Tibial nerve (tissue), 4 donors: ENCODE measurements around the gene NMRK2. TPM values are rescaled to one million over a fixed set of nuclear protein-coding genes. Genes with fewer than 3 reads are reported as not detected.

ENCODE experiments used
- DNase-seq, 2 donors: peaks; one replicate each; pipeline ENCODE4 v3.0.0-alpha.2; 2019; ENCODE audit warnings: low spot score in 2 of 2
- H3K27ac ChIP-seq, 4 donors: fragments of 200-600 bp; sonication (generic) in 3 of 4; one replicate each; pipeline ENCODE4 v1.5.1; 2017 to 2019; ENCODE audit warnings: mild to moderate bottlenecking in 1 of 4
- H3K27me3 ChIP-seq, 2 donors: fragments of 200-600 bp; sonication (generic) in 1 of 2; one replicate each; pipeline versions ENCODE4 v1.5.1 to v1.6.0; 2017 to 2019
- H3K36me3 ChIP-seq, 3 donors: fragments of 200-600 bp; sonication (generic); one replicate each; pipeline ENCODE4 v1.5.1; 2018 to 2019
- H3K4me1 ChIP-seq, 4 donors: fragments of 200-600 bp; sonication (generic) in 3 of 4; one replicate each; pipeline ENCODE4 v1.5.1; 2017 to 2019
- H3K4me3 ChIP-seq, 4 donors: fragments of 200-600 bp; sonication (generic) in 3 of 4; one replicate each; pipeline ENCODE4 v1.5.1; 2017 to 2019; ENCODE audit warnings: mild to moderate bottlenecking in 1 of 4, moderate library complexity in 1 of 4
- H3K9me3 ChIP-seq, 4 donors: fragments of 200-600 bp; sonication (generic) in 3 of 4; one replicate each; pipeline ENCODE4 v1.5.1; 2017 to 2019
- CTCF ChIP-seq, 5 experiments: fragments of 200-600 bp in 3 of 5; fragments of 450-650 bp in 2 of 5; sonication (generic) in 3 of 5; IDR thresholded peaks; one replicate each; pipeline ENCODE4 v1.5.1; 2016 to 2019; ENCODE audit warnings: antibody characterized with exemption in 5 of 5, mild to moderate bottlenecking in 3 of 5, moderate library complexity in 2 of 5
- EP300 ChIP-seq, 2 donors: sonication (generic); formaldehyde crosslinking; IDR thresholded peaks; one replicate each; pipeline ENCODE4 v1.6.1; 2017; ENCODE audit warnings: antibody characterized with exemption in 2 of 2, mild to moderate bottlenecking in 1 of 2
- POLR2A ChIP-seq, 2 donors: fragments of 450-650 bp; IDR thresholded peaks; one replicate each; pipeline ENCODE4 v1.6.1; 2017; ENCODE audit warnings: antibody characterized with exemption in 2 of 2, mild to moderate bottlenecking in 2 of 2, moderate library complexity in 2 of 2
- WGBS, 2 donors: methylation state at CpG; one replicate each; pipeline ENCODE4 v1.1.5; 2018; 5-methylcytosine and 5-hydroxymethylcytosine counted together
- total RNA-seq, 4 donors: library from RNA; depleted of rRNA; stranded (reverse); fragments of >200 nt; gene quantifications; one replicate each; pipeline ENCODE4 v1.1.0, GENCODE V29; 2016

NMRK2 gene
- total RNA-seq, 4 donors from 2014 or later, result not detected

DNA sequence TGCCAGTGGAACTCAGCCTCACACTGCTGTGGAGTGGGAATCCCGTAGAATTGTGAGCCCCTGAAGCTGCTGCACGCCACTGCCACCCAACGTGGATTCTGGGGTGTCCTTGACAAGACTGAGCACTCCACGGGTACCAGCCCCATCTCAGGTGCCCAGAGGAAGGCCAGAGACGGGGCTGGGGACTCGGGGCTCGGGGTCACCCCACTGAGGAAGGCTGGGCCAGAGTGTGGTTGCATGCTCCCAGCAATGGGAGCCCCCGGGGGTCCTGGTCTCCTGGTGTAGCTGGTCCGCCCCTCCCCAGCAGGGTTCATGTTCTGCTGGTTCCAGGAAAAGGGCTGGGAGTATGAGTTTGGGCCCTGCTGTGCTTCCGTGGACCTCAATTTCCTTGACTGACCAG lies 22.8 kb downstream of the NMRK2 start:
- H3K27me3 ChIP-seq, result no peaks in the 10 kb centered on the region
- H3K9me3 ChIP-seq, result no peaks in the 10 kb centered on the region
- TF ChIP-seq CTCF (IDR thresholded peaks at IDR 0.05), result no peak
- no peak for TF ChIP-seq POLR2A (IDR thresholded peaks at IDR 0.05)
- TF ChIP-seq EP300 (IDR thresholded peaks at IDR 0.05), result no peak
- peaks cover 2 to 54% (median 29%) of the 10 kb centered on the region in 3 donors for H3K36me3 ChIP-seq
- WGBS, 2 donors, result 86 to 87% methylated on average over 6 to 9 of the region's 10 CpGs
- H3K4me1 ChIP-seq, result peaks cover 0 to 14% (median 0%) of the 10 kb centered on the region in 4 donors
- DNase-seq, result no peak
- H3K4me3 ChIP-seq, result no peak overlapping the region
- no peak overlapping the region for H3K27ac ChIP-seq

GRCh38 chr19:3958836-3959765 lies 26.2 kb downstream of the NMRK2 start:
- no peak overlapping the region for H3K27ac ChIP-seq
- WGBS, 2 donors, result 96% methylated on average over 61 to 86 of the region's 86 CpGs
- DNase-seq, result no peak
- H3K36me3 ChIP-seq, result peaks cover 14 to 87% (median 55%) of the 10 kb centered on the region in 3 donors
- TF ChIP-seq CTCF (IDR thresholded peaks at IDR 0.05), result no peak
- no peak for TF ChIP-seq POLR2A (IDR thresholded peaks at IDR 0.05)
- TF ChIP-seq EP300 (IDR thresholded peaks at IDR 0.05), result no peak
- no peaks in the 10 kb centered on the region for H3K27me3 ChIP-seq
- no peak overlapping the region for H3K4me3 ChIP-seq
- H3K4me1 ChIP-seq, result no peaks in the 10 kb centered on the region
- H3K9me3 ChIP-seq, result no peaks in the 10 kb centered on the region

DNA sequence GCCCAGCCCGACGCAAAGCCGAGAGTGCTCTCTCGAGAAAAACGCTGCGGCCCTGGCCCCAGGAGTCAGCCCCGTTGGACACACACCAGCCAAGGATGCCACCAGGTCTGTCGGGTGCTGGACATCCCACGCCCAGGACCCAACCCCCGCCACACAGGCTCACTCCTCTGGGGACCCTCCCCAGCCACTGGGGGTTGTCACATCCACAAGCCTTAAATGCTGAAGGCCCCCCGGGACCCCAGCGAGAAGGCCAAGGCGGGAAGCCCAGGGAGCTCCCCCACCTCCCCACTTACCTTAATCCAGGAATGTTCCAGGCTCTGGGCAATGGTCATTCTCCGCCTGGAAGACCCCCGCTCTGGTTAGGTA lies 26.9 kb downstream of the NMRK2 start:
- DNase-seq, result no peak
- peaks cover 14 to 94% (median 56%) of the 10 kb centered on the region in 3 donors for H3K36me3 ChIP-seq
- no peaks in the 10 kb centered on the region for H3K4me1 ChIP-seq
- TF ChIP-seq POLR2A (IDR thresholded peaks at IDR 0.05), result no peak
- TF ChIP-seq CTCF (IDR thresholded peaks at IDR 0.05), result no peak
- no peak for TF ChIP-seq EP300 (IDR thresholded peaks at IDR 0.05)
- no peak overlapping the region for H3K4me3 ChIP-seq
- no peak overlapping the region for H3K27ac ChIP-seq
- 92 to 94% methylated on average over 13 to 14 of the region's 15 CpGs for WGBS, 2 donors
- no peaks in the 10 kb centered on the region for H3K9me3 ChIP-seq
- H3K27me3 ChIP-seq, result no peaks in the 10 kb centered on the region

- no peaks in the 10 kb centered on the region for H3K9me3 ChIP-seq
- H3K36me3 ChIP-seq, result peaks cover 14 to 99% (median 56%) of the 10 kb centered on the region in 3 donors
- no peaks in the 10 kb centered on the region for H3K27me3 ChIP-seq
- peaks cover 0 to 7% (median 0%) of the 10 kb centered on the region in 4 donors for H3K4me1 ChIP-seq
- no peak for TF ChIP-seq POLR2A (IDR thresholded peaks at IDR 0.05)
- TF ChIP-seq EP300 (IDR thresholded peaks at IDR 0.05), result no peak
- no peak for TF ChIP-seq CTCF (IDR thresholded peaks at IDR 0.05)
- WGBS, 2 donors, result 89 to 92% methylated on average over 21 to 24 of the region's 24 CpGs
- H3K27ac ChIP-seq, result no peak overlapping the region
- DNase-seq, result no peak
- no peak overlapping the region for H3K4me3 ChIP-seq
These were observed 28.1 kb downstream of the NMRK2 start for GRCh38 chr19:3961007-3961406.
